ENCODE measurements around the gene AFMID. TPM values are rescaled to one million over a fixed set of nuclear protein-coding genes. Genes with fewer than 3 reads are reported as not detected.

Gene AFMID
- polyA plus RNA-seq, 1 donor from 2014 or later: 21.3 TPM

DNA sequence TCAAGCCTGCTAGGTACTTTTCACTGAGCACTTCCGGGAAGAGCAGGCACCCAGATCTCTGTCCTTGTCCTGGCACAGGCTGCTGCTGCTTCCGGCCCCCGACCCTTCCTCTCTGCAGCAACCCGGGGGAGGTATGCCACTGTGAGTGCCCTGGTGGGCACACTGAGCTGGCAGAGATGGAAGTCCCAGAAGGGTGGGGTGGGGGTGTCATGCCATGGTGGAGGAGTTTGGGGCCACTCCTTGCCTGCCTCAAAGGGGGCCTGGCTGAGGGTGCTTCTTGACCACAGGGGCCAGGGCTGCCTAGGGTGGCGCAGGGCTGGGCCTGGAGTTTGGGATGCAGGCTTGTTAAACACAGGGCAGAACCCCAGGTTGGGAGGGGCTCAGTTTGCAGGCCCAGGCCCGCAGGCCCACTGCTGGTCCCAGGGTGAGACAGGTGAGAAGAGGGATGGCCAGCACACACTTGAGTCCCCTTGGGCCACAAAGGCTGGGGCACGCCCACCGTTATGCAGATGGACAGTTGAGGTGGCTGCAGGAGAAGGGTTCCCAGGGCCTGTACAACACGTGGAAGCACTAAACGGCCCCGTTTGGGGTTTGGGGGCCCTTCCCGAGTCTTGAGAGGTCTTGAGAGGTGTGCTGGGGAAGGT, 53.0 kb downstream of the AFMID start:
- H3K9me3 Mint-ChIP-seq: no peaks in the 10 kb centered on the region
- H3K27me3 Mint-ChIP-seq: no peaks in the 10 kb centered on the region
- peaks cover 11 to 18% (median 18%) of the 10 kb centered on the region in 3 donors for H3K4me1 Mint-ChIP-seq
- H3K4me3 Mint-ChIP-seq: no peak overlapping the region
- H3K36me3 Mint-ChIP-seq: no peaks in the 10 kb centered on the region
- no peak overlapping the region for H3K27ac Mint-ChIP-seq

DNA sequence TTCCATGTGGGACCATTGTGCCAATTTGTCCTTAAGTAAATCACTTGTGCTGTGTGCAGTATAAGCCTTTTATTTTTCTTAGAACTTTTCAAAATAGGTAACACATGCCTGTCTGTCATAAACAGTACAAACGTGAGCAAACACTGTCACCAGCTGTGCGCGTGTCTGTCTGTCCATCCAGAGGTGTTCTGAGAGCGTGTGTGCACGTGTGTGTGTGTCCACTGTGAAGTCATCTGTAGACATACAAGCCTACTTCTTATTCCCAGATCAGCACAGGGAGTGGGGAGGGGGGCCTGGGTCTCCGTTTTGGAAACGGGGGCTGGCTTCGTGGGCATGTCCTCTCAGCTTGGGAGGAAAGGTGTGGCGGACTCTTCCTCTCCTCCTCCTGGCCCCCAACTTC, 53.7 kb downstream of the AFMID start:
- Mint-ChIP-seq H3K27ac (peak overlapping the region in 1 of 3 donors; percentile 39), H3K27me3 (no peaks in the 10 kb centered on the region), H3K36me3 (no peaks in the 10 kb centered on the region), H3K4me3 (no peak overlapping the region), H3K4me1 (peaks cover 11 to 18% (median 18%) of the 10 kb centered on the region in 3 donors), H3K9me3 (peaks cover 0 to 3% (median 0%) of the 10 kb centered on the region in 3 donors)

DNA sequence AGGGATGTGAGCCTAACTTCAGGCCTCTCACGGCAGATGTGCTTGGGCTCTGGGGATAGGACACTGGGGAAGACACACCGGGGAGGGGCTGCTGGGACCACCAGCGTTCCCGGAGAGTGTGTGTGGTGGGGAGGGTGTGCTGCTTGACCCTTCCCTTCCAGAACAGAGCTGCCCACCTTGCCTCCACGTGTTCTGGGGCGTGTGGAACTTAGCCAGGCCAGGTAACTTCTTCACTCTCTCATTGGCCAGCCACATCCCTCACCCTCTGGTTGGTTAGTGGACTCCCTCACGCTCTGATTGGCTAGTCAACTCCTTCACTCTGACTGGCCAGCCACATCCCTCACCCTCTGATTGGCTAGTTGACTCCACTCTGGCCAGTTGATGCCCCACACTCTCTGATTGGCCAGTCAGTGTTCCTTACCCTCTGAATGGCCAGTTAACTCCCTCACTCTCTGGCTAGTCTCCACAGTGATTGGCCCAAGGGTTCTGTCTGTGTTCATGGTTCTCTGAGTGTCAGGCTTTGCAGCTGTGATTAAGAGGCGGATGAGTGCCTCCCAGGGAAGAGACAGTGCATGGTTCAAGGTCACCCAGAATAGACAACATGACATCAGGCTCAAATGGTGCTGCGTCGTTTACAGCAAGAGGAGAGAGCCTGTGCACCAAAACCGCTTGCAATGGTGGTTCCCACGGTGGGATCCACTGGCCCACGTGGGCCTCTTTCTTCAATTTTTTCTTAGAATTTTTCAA, 54.3 kb downstream of the AFMID start:
- Mint-ChIP-seq H3K36me3 (no peaks in the 10 kb centered on the region), H3K4me1 (peaks cover 11 to 18% (median 18%) of the 10 kb centered on the region in 3 donors), H3K4me3 (no peak overlapping the region), H3K27ac (peak overlapping the region in 2 of 3 donors; percentile 52 to 73), H3K9me3 (peaks cover 0 to 3% (median 0%) of the 10 kb centered on the region in 3 donors), H3K27me3 (no peaks in the 10 kb centered on the region)

DNA sequence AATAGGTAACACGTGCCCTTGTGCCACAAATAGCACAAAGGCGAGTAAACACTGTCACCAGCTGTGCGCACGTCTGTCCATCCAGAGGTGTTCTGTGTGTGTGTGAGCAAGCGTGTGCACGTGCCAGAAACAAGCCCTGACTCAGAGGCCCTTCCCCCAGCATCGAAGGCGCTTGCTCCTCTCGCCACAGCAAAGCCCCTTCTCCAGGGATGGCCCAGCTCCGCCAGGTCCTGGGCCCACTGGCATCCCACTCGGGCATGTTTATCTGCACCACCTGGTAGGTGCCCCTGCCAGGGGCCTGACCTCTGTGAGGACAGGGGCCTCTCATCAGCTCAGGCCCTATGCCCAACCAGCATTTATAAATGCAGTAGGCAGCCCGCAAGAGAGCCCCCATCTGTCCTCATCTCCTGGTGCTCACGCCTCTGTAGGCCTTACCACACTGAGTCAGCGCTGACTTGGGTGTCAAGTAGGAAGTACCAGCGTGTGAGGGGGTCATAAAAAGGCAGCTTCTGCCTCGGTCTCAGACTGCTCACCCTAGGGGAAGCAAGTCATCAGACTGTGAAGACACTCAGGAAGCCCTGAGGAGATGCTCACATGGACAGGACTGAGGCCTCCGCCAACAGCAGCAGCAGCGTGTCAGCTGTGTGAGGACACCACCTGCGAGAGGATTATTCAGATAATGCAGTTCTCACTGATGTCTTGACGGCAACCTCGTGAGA, 55.0 kb downstream of the AFMID start:
- peaks cover 0 to 3% (median 0%) of the 10 kb centered on the region in 3 donors for H3K9me3 Mint-ChIP-seq
- peaks cover 11 to 18% (median 16%) of the 10 kb centered on the region in 3 donors for H3K4me1 Mint-ChIP-seq
- no peaks in the 10 kb centered on the region for H3K36me3 Mint-ChIP-seq
- no peaks in the 10 kb centered on the region for H3K27me3 Mint-ChIP-seq
- H3K27ac Mint-ChIP-seq: peak overlapping the region; percentile 73 to 92 (median 78)
- H3K4me3 Mint-ChIP-seq: peak overlapping the region in 3 of 4 donors; percentile 58 to 86 (median 77)

DNA sequence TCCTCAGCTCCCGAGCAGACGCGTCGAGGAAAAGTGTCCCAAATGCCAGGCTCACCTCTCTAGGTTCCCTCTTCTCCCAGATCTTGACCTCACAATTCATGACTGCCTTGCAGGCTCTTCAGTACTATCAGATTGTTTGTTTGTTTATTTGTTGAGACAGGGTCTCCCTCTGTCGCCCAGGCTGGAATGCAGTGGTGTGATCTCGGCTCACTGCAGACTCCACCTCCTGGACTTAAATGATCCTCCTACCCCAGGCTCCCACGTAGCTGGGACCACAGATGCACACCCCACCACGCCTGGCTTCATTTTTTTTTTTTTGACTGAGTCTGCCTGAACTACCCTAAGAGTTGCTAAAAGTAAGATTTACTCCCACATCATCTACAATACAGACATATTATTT, 60.1 kb downstream of the AFMID start:
- Mint-ChIP-seq H3K27me3 (peaks cover 3% of the 10 kb centered on the region), H3K4me3 (no peak overlapping the region), H3K4me1 (peaks cover 17 to 25% (median 24%) of the 10 kb centered on the region in 3 donors), H3K27ac (peak overlapping the region in 1 of 3 donors; percentile 56), H3K9me3 (peaks cover 0 to 3% (median 0%) of the 10 kb centered on the region in 3 donors), H3K36me3 (no peaks in the 10 kb centered on the region)

DNA sequence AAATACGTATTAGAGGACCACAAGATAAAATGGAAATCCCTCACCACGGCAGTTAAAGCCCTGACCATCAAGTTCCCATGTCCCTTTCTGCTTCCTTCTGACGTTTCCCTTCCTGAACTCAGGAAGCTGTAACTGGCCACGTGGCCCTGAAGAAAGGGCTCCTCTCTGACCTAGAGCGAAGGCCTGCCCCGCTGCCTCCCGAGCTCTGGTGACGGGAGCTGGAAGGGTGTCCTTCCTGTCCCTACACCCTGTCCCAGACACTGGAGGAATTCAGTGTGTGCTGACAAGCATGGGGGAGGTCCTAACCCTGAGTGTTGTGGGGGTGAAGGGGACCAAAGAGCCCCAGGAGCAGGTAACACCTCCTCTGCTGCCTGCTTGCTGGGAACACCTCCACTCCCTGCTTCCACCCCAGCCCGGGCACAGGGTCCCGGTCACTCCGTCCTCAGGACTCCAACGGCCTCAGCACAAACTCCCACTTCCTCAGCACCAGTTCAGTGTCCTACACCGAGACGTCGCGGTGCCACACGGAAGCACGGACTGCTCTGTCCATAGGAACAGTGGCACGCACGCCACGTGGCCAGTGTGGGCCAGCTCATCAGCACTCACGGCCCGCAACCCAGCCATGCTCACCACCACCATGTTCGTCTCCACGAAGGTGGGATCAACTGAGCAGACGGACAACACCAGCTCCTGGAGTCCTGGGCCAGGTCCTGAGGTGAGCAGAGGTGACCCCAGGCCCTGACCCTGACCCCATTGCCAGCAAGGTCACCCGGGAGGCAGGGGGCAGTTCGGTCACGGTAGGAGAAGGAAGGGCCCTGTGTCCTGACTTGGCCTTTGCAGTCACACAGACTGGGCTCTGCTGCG, 61.1 kb downstream of the AFMID start:
- Mint-ChIP-seq H3K27me3 (peaks cover 3% of the 10 kb centered on the region), H3K9me3 (peaks cover 0 to 3% (median 0%) of the 10 kb centered on the region in 3 donors), H3K27ac (no peak overlapping the region), H3K4me1 (peaks cover 21 to 24% (median 24%) of the 10 kb centered on the region in 3 donors), H3K4me3 (peak overlapping the region in 1 of 4 donors; percentile 12), H3K36me3 (no peaks in the 10 kb centered on the region)

DNA sequence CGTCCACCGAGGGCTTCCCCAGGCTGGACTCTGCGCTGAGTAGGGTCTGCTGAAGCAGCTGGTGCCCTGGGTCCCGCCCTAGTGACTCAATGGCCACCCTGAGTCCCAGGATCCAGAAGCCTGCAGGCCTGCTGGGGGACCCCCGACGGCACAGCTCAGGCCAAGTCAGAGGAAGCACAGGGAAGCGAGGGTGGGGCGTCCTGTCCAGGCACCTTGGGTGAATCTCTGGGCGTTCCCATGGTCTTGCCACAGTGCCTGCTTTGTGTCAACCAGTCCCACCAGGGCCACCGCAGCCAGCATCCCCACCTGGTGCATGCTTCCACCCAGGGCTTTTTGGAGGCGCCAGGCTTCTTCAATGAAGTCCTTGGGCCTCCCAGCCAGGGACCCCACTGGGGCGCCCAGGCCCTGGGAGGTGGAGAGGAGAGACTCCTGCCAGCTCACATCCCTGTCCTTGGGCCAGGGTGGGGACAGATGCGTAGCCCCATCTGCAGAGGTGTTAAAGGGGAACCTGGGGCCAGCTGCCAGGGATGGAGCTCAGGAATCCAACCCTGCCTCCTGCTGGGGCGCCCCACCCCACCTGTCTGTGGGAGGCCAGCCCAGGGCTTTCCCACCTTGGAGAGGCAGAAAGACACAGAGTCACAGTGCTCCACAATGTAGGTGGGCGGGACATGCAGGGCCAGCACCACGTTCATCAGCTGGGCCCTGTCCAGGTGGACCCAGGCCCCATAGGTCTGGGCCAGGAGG, 62.1 kb downstream of the AFMID start:
- Mint-ChIP-seq H3K27ac (no peak overlapping the region), H3K36me3 (no peaks in the 10 kb centered on the region), H3K9me3 (peaks cover 0 to 3% (median 0%) of the 10 kb centered on the region in 3 donors), H3K4me1 (peaks cover 21 to 26% (median 23%) of the 10 kb centered on the region in 3 donors), H3K4me3 (no peak overlapping the region), H3K27me3 (peaks cover 3% of the 10 kb centered on the region)

DNA sequence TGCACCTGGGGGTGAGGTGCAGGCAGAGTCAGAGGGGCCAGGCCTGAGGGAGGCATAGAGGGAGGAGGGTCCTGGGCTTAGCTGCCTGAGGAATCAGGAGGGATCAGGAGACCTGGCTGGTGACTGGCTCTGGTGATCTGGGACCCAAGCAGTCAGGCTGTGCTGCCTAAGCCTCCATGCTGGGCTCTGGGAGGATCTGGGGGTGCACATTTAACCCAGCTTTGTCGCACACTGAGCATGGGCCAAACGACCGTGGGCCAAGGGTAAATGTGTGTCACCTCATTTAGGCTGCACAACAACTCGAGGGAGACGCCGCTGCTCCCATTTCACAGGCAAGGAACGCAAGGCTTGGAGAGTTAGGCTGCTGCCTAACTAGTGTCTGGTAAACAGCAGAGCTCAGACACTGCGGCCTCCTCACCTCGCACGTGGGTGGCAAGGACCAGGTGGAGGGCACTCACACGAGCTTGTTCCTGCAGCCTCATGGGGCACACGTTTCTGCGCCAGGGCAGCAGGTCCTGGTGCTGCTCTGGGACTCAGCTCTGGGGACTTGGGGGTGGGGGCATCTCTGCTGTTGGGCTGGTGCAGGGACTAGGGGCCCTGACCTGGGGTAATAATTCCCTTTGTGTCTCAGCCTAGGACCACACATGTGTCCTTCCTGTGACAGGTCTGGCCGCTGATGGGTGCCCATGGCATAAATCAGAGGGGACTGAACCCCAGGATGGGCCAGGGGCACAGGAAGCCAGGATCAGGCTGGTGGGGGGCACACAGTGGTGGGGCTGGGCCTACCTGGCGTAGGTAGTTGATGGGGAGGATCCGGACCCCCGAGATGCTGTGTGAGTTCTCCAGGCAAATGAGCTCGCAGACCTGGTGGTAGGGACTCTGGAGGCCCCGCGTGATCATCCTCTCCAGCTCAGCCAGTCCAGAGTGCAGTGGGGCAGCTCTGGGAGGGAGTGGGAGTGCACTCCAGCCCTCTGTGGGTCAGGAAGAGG, 63.0 kb downstream of the AFMID start:
- Mint-ChIP-seq H3K27me3 (peaks cover 5% of the 10 kb centered on the region), H3K36me3 (no peaks in the 10 kb centered on the region), H3K4me1 (peaks cover 25 to 28% (median 26%) of the 10 kb centered on the region in 3 donors), H3K4me3 (peak overlapping the region in 1 of 4 donors; percentile 55), H3K9me3 (peaks cover 0 to 3% (median 0%) of the 10 kb centered on the region in 3 donors), H3K27ac (peak overlapping the region in 1 of 3 donors; percentile 27)

DNA sequence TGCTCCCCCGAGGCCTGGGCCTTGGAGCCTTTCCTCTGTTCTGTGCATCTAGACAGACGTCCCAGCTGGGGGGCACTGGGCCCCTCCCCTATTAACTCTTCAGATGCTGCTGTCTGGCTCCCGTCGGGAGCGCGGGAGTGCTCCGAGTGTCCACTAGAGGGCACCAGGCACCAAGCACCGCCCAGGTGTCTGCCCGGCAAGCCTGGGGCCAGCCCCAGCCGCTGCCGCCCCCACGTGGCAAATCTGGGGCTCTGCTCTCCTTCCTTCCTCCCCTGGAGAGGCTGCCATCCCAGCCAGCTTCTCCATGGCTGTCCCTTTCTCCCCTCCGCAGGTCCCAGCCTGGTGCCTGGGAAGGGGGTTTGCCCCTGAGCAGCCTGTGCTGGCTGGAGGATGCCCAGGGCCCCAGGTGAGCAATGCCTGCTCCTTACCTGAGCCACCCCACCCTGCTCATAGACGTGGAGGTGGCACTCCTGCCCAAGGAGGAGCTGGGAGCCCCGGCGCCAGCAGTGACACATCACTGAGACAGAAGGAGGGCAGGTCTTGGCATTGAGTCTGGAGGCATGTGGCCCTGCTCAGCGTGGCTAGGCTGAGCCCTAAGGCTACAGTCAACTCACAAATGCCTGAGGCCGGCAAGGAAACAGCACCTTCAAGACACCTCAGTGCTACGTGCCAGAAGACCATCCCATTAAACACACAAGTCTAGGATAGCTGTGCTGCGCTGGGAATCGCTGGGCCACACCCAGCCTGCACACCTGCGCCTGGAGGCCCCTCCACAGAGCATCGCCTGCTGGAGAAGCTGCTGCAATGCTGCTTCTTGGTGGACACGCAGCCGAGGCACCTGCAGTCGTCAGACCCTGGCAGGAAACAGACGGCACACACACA, 64.0 kb downstream of the AFMID start:
- peaks cover 25 to 28% (median 26%) of the 10 kb centered on the region in 3 donors for H3K4me1 Mint-ChIP-seq
- H3K27ac Mint-ChIP-seq: peak overlapping the region in 2 of 3 donors; percentile 67 to 96

DNA sequence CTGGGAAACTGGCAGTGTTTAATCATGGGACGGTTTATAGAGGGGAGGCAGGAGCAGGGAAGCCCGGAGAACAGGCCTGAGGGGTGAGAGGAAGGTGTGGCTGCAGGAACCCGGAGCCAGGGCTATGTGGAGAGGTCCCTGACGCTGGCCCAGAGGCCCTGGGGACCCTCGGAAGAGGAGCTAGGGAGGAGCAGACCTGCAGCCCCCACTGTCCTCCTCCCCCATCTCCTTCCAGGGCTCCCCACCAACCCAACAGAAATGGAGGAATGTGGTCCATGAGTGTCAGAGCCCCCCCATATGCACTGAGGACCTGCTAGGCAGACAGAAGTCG, 64.6 kb downstream of the AFMID start:
- peaks cover 25 to 28% (median 26%) of the 10 kb centered on the region in 3 donors for H3K4me1 Mint-ChIP-seq
- no peaks in the 10 kb centered on the region for H3K9me3 Mint-ChIP-seq
- H3K27ac Mint-ChIP-seq: peak overlapping the region in 2 of 3 donors; percentile 67 to 96
- peak overlapping the region in 3 of 4 donors; percentile 44 to 78 (median 60) for H3K4me3 Mint-ChIP-seq
- H3K27me3 Mint-ChIP-seq: peaks cover 6% of the 10 kb centered on the region
- H3K36me3 Mint-ChIP-seq: no peaks in the 10 kb centered on the region

More for the DNA sequence above, 64.0 kb downstream of the AFMID start:
- Mint-ChIP-seq H3K9me3 (no peaks in the 10 kb centered on the region), H3K36me3 (no peaks in the 10 kb centered on the region), H3K4me3 (peak overlapping the region in 3 of 4 donors; percentile 44 to 78 (median 60)), H3K27me3 (peaks cover 5% of the 10 kb centered on the region)

DNA sequence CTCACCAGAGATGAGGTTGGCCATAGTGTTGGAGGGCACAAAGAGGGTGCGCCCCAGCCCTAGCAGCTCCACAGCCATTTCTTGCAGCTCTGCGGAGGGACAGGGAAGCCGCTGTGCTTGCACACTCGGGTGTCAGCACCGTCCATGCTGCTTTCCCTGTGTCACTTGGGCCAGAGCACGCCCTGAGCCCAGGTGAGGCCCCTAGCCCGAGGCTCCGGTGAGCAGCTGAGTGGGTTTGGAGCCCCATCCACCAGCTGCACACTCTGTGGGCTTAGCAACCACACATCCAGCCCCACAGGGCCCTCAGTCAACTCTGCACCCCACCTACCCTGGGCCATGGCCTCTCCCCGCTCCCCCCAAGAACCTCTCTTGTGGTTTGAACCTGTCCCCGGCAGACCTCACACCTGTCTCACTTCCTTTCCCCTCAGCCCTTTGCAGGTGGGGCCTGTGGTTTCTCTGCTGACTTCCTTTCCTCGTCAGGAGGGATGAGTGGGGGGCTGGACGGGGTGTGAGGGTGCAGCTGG, 65.0 kb downstream of the AFMID start:
- H3K36me3 Mint-ChIP-seq: no peaks in the 10 kb centered on the region
- H3K27ac Mint-ChIP-seq: peak overlapping the region; percentile 67 to 96 (median 86)
- peaks cover 6% of the 10 kb centered on the region for H3K27me3 Mint-ChIP-seq
- H3K4me1 Mint-ChIP-seq: peaks cover 25 to 28% (median 26%) of the 10 kb centered on the region in 3 donors
- H3K9me3 Mint-ChIP-seq: no peaks in the 10 kb centered on the region
- H3K4me3 Mint-ChIP-seq: peak overlapping the region; percentile 35 to 86 (median 64)
